ENCODE results near the gene SPAG7. TPM values are rescaled to one million over a fixed set of nuclear protein-coding genes. Genes with fewer than 3 reads are reported as not detected.

SPAG7 gene
- total and polyA plus RNA-seq, 4 donors: 38.8 to 109 (median 45.9) TPM

GRCh38 chr17:4945176-4945943, 22.3 kb downstream of the SPAG7 start:
- ATAC-seq (ENCODE audit: low FRiP score): peak; percentile 56
- WGBS, 2 donors: 27 to 36% methylated on average over 7 of the region's 7 CpGs
- Histone ChIP-seq H3K4me3 (ENCODE audit: low read length in 2 of 2) (no peak overlapping the region), H3K27me3 (ENCODE audit: control insufficient read depth in 1 of 2, insufficient read depth in 2 of 2, low read length in 1 of 2) (peaks cover 0 to 2% of the 10 kb centered on the region in 2 donors), H3K4me1 (ENCODE audit: control insufficient read depth in 1 of 2, insufficient read depth in 2 of 2, low read length in 2 of 2) (no peaks in the 10 kb centered on the region), H3K27ac (ENCODE audit: low read depth in 1 of 2, low read length in 2 of 2) (peak overlapping the region; percentile 33 to 65), H3K9me3 (ENCODE audit: control insufficient read depth, low read length) (no peaks in the 10 kb centered on the region), H3K36me3 (ENCODE audit: control insufficient read depth in 1 of 2, insufficient read depth in 2 of 2, low read length in 1 of 2) (no peaks in the 10 kb centered on the region)
- peak; percentile 90 to 93 for DNase-seq
- intact Hi-C loops (cut with DNase I): loop anchor here in 1 of 2 donors (5.0 kb wide), 1 partner anchor 52 kb away; the partner anchor contains the start of genes INCA1 and KIF1C

GRCh38 chr17:4944554-4945175, 23.0 kb downstream of the SPAG7 start:
- Histone ChIP-seq H3K9me3 (ENCODE audit: control insufficient read depth, low read length) (no peaks in the 10 kb centered on the region), H3K4me3 (ENCODE audit: low read length in 2 of 2) (no peak overlapping the region), H3K4me1 (ENCODE audit: control insufficient read depth in 1 of 2, insufficient read depth in 2 of 2, low read length in 2 of 2) (no peaks in the 10 kb centered on the region), H3K36me3 (ENCODE audit: control insufficient read depth in 1 of 2, insufficient read depth in 2 of 2, low read length in 1 of 2) (no peaks in the 10 kb centered on the region), H3K27ac (ENCODE audit: low read depth in 1 of 2, low read length in 2 of 2) (peak overlapping the region in 1 of 2 donors; percentile 65), H3K27me3 (ENCODE audit: control insufficient read depth in 1 of 2, insufficient read depth in 2 of 2, low read length in 1 of 2) (peaks cover 0 to 2% of the 10 kb centered on the region in 2 donors)
- ATAC-seq (ENCODE audit: low FRiP score): no peak
- WGBS, 2 donors: 47 to 54% methylated on average over 8 of the region's 8 CpGs
- intact Hi-C loops (cut with DNase I): loop anchor here in 1 of 2 donors (5.0 kb wide), 1 partner anchor 53 kb away; the partner anchor contains the start of genes INCA1 and KIF1C
- no peak for DNase-seq

- no peak for ATAC-seq (ENCODE audit: low FRiP score)
- intact Hi-C loops (cut with DNase I): no loop called here
- Histone ChIP-seq H3K27ac (ENCODE audit: low read depth in 1 of 2, low read length in 2 of 2) (no peak overlapping the region), H3K9me3 (ENCODE audit: control insufficient read depth, low read length) (no peaks in the 10 kb centered on the region), H3K27me3 (ENCODE audit: control insufficient read depth in 1 of 2, insufficient read depth in 2 of 2, low read length in 1 of 2) (peaks cover 0 to 2% of the 10 kb centered on the region in 2 donors), H3K4me1 (ENCODE audit: control insufficient read depth in 1 of 2, insufficient read depth in 2 of 2, low read length in 2 of 2) (no peaks in the 10 kb centered on the region), H3K4me3 (ENCODE audit: low read length in 2 of 2) (no peak overlapping the region), H3K36me3 (ENCODE audit: control insufficient read depth in 1 of 2, insufficient read depth in 2 of 2, low read length in 1 of 2) (no peaks in the 10 kb centered on the region)
- WGBS, 2 donors: 22 to 27% methylated on average over 3 of the region's 3 CpGs
- DNase-seq: no peak
Measured at GRCh38 chr17:4944163-4944553, 23.5 kb downstream of the SPAG7 start.

GRCh38 chr17:4942760-4943508, 24.7 kb downstream of the SPAG7 start:
- Histone ChIP-seq H3K4me1 (ENCODE audit: control insufficient read depth in 1 of 2, insufficient read depth in 2 of 2, low read length in 2 of 2) (no peaks in the 10 kb centered on the region), H3K9me3 (ENCODE audit: control insufficient read depth, low read length) (no peaks in the 10 kb centered on the region), H3K27me3 (ENCODE audit: control insufficient read depth in 1 of 2, insufficient read depth in 2 of 2, low read length in 1 of 2) (no peaks in the 10 kb centered on the region), H3K27ac (ENCODE audit: low read depth in 1 of 2, low read length in 2 of 2) (no peak overlapping the region), H3K36me3 (ENCODE audit: control insufficient read depth in 1 of 2, insufficient read depth in 2 of 2, low read length in 1 of 2) (no peaks in the 10 kb centered on the region), H3K4me3 (ENCODE audit: low read length in 2 of 2) (no peak overlapping the region)
- WGBS, 2 donors: 69% methylated on average over 13 of the region's 13 CpGs
- no peak for DNase-seq
- no peak for ATAC-seq (ENCODE audit: low FRiP score)
- intact Hi-C loops (cut with DNase I): no loop called here

- 58 to 62% methylated on average over 4 of the region's 4 CpGs for WGBS, 2 donors
Measured at GRCh38 chr17:4941319-4941610, 26.4 kb downstream of the SPAG7 start.

GRCh38 chr17:4940555-4941318, 26.9 kb downstream of the SPAG7 start:
- Histone ChIP-seq H3K36me3 (ENCODE audit: control insufficient read depth in 1 of 2, insufficient read depth in 2 of 2, low read length in 1 of 2) (no peaks in the 10 kb centered on the region), H3K9me3 (ENCODE audit: control insufficient read depth, low read length) (no peaks in the 10 kb centered on the region), H3K4me1 (ENCODE audit: control insufficient read depth in 1 of 2, insufficient read depth in 2 of 2, low read length in 2 of 2) (no peaks in the 10 kb centered on the region), H3K4me3 (ENCODE audit: low read length in 2 of 2) (peak overlapping the region; percentile 56 to 65), H3K27me3 (ENCODE audit: control insufficient read depth in 1 of 2, insufficient read depth in 2 of 2, low read length in 1 of 2) (no peaks in the 10 kb centered on the region), H3K27ac (ENCODE audit: low read depth in 1 of 2, low read length in 2 of 2) (peak overlapping the region in 1 of 2 donors; percentile 65)
- peak; percentile 82 for ATAC-seq (ENCODE audit: low FRiP score)
- intact Hi-C loops (cut with DNase I): no loop called here
- 1% methylated on average over 29 of the region's 29 CpGs for WGBS, 2 donors
- peak in 1 of 2 donors; percentile 87 for DNase-seq

More at GRCh38 chr17:4941319-4941610, 26.4 kb downstream of the SPAG7 start:
- H3K9me3 ChIP-seq (ENCODE audit: control insufficient read depth, low read length): no peaks in the 10 kb centered on the region
- H3K36me3 ChIP-seq (ENCODE audit: control insufficient read depth in 1 of 2, insufficient read depth in 2 of 2, low read length in 1 of 2): no peaks in the 10 kb centered on the region
- H3K4me3 ChIP-seq (ENCODE audit: low read length in 2 of 2): peak overlapping the region; percentile 56 to 65
- H3K27me3 ChIP-seq (ENCODE audit: control insufficient read depth in 1 of 2, insufficient read depth in 2 of 2, low read length in 1 of 2): no peaks in the 10 kb centered on the region
- no peaks in the 10 kb centered on the region for H3K4me1 ChIP-seq (ENCODE audit: control insufficient read depth in 1 of 2, insufficient read depth in 2 of 2, low read length in 2 of 2)
- intact Hi-C loops (cut with DNase I): no loop called here
- DNase-seq (no peak), ATAC-seq (ENCODE audit: low FRiP score) (no peak)
- H3K27ac ChIP-seq (ENCODE audit: low read depth in 1 of 2, low read length in 2 of 2): no peak overlapping the region

GRCh38 chr17:4939796-4940554, 27.6 kb downstream of the SPAG7 start, which contains the start of the genes RNF167 and SLC25A11:
Gene RNF167 (plus strand): TSS chr17:4940268. CDS start chr17:4940910, 642 bp downstream.
Gene SLC25A11 (minus strand): TSS chr17:4940046. CDS start chr17:4939910, 136 bp downstream.
- 0 to 1% methylated on average over 67 to 72 of the region's 72 CpGs for WGBS, 2 donors

More at GRCh38 chr17:4939796-4940554, 27.6 kb downstream of the SPAG7 start, which contains the start of the genes RNF167 and SLC25A11:
- Histone ChIP-seq H3K27me3 (ENCODE audit: control insufficient read depth in 1 of 2, insufficient read depth in 2 of 2, low read length in 1 of 2) (no peaks in the 10 kb centered on the region), H3K36me3 (ENCODE audit: control insufficient read depth in 1 of 2, insufficient read depth in 2 of 2, low read length in 1 of 2) (no peaks in the 10 kb centered on the region), H3K4me3 (ENCODE audit: low read length in 2 of 2) (peak within 1 kb of the TSS; percentile 56 to 86), H3K4me1 (ENCODE audit: control insufficient read depth in 1 of 2, insufficient read depth in 2 of 2, low read length in 2 of 2) (no peaks in the 10 kb centered on the region), H3K9me3 (ENCODE audit: control insufficient read depth, low read length) (no peaks in the 10 kb centered on the region), H3K27ac (ENCODE audit: low read depth in 1 of 2, low read length in 2 of 2) (peak within 1 kb of the TSS in 1 of 2 donors; percentile 79)
- ATAC-seq (ENCODE audit: low FRiP score) (peak; percentile 96), DNase-seq (peak; percentile 96 to 98)
- intact Hi-C loops (cut with DNase I): loop anchor here in 1 of 2 donors (5.0 kb wide), 1 partner anchor 62 kb away; no protein-coding TSS in a partner anchor
